Loucy (cell line): ENCODE results near the gene MCCC2.

ENCODE experiments used
- H2AFZ ChIP-seq: fragments of 200-600 bp; sonication (generic); 2 replicates; pipeline ENCODE4 v1.6.0; 2016; ENCODE audit warnings: antibody characterized with exemption, mild to moderate bottlenecking, low read length, moderate library complexity
- H3F3A ChIP-seq: fragments of 200-600 bp; 2 replicates; pipeline ENCODE4 v1.6.0; 2016; ENCODE audit warnings: antibody characterized with exemption, low read depth, mild to moderate bottlenecking
- H3K27me3 ChIP-seq: fragments of 200-600 bp; sonication (generic); 2 replicates; pipeline ENCODE4 v1.6.1; 2014; ENCODE audit warnings: low read length, mild to moderate bottlenecking; ENCODE audit not compliant: insufficient read depth, poor library complexity, severe bottlenecking
- H3K36me3 ChIP-seq: fragments of 200-600 bp; sonication (generic); 2 replicates; pipeline ENCODE4 v1.6.1; 2016; ENCODE audit warnings: low read length; ENCODE audit not compliant: insufficient read depth
- H3K4me1 ChIP-seq: fragments of 200-600 bp; sonication (generic); 2 replicates; pipeline ENCODE4 v1.5.1; 2014; ENCODE audit warnings: low read length, mild to moderate bottlenecking; ENCODE audit not compliant: insufficient read depth, poor library complexity, severe bottlenecking
- H3K4me2 ChIP-seq: fragments of 200-600 bp; sonication (generic); 2 replicates; pipeline ENCODE4 v1.6.0; 2014; ENCODE audit warnings: antibody characterized with exemption, low read length, low read depth, mild to moderate bottlenecking; ENCODE audit not compliant: poor library complexity, severe bottlenecking
- H3K4me3 ChIP-seq: fragments of 200-600 bp; sonication (generic); 2 replicates; pipeline ENCODE4 v1.5.1; 2014; ENCODE audit warnings: low read length, mild to moderate bottlenecking, mixed read lengths; ENCODE audit not compliant: poor library complexity, severe bottlenecking
- H3K79me2 ChIP-seq: fragments of 200-600 bp; sonication (generic); 2 replicates; pipeline ENCODE4 v1.6.1; 2014; ENCODE audit warnings: low read length; ENCODE audit not compliant: insufficient read depth
- H3K9ac ChIP-seq: fragments of 200-600 bp; sonication (generic); 2 replicates; pipeline ENCODE4 v1.6.0; 2014; ENCODE audit warnings: mild to moderate bottlenecking, low read depth, low read length, moderate library complexity; ENCODE audit not compliant: poor library complexity, severe bottlenecking
- H3K9me2 ChIP-seq: fragments of 200-600 bp; sonication (generic); replicated peaks from 2 replicates; pipeline ENCODE4 v1.6.1; 2016; ENCODE audit warnings: low read depth, low read length, mixed read lengths
- H3K9me3 ChIP-seq: fragments of 200-600 bp; sonication (generic); 2 replicates; pipeline ENCODE4 v1.6.1; 2014; ENCODE audit warnings: mild to moderate bottlenecking, antibody characterized with exemption, low read length, low read depth; ENCODE audit not compliant: insufficient read depth
- H4K20me1 ChIP-seq: fragments of 200-600 bp; sonication (generic); 2 replicates; pipeline ENCODE4 v1.6.0; 2014; ENCODE audit warnings: antibody characterized with exemption, low read length, mild to moderate bottlenecking; ENCODE audit not compliant: insufficient read depth, poor library complexity, severe bottlenecking
- EZH2phosphoT487 ChIP-seq: fragments of 200-600 bp; IDR thresholded peaks from 2 replicates; pipeline ENCODE4 v1.6.1; 2018; ENCODE audit warnings: antibody characterized with exemption, mild to moderate bottlenecking, moderate library complexity, borderline replicate concordance
- TF ChIP-seq, protein P1 (sequence below): fragments of 200-600 bp; sonication (generic); conservative IDR thresholded peaks from 2 replicates; pipeline ENCODE4 v1.5.1; 2014; ENCODE audit warnings: mild to moderate bottlenecking, antibody characterized with exemption, low read length

MCCC2 gene

GRCh38 chr5:71632168-71632567 is 45.0 kb downstream of the MCCC2 start:
- H3K4me1 ChIP-seq = no peaks in the 10 kb centered on the region
- no peaks in the 10 kb centered on the region for H3K27me3 ChIP-seq
- H4K20me1 ChIP-seq = no peaks in the 10 kb centered on the region
- no peaks in the 10 kb centered on the region for H3K9me2 ChIP-seq
- no peaks in the 10 kb centered on the region for H3F3A ChIP-seq
- H3K4me2 ChIP-seq = no peak overlapping the region
- TF ChIP-seq, protein P1, sequence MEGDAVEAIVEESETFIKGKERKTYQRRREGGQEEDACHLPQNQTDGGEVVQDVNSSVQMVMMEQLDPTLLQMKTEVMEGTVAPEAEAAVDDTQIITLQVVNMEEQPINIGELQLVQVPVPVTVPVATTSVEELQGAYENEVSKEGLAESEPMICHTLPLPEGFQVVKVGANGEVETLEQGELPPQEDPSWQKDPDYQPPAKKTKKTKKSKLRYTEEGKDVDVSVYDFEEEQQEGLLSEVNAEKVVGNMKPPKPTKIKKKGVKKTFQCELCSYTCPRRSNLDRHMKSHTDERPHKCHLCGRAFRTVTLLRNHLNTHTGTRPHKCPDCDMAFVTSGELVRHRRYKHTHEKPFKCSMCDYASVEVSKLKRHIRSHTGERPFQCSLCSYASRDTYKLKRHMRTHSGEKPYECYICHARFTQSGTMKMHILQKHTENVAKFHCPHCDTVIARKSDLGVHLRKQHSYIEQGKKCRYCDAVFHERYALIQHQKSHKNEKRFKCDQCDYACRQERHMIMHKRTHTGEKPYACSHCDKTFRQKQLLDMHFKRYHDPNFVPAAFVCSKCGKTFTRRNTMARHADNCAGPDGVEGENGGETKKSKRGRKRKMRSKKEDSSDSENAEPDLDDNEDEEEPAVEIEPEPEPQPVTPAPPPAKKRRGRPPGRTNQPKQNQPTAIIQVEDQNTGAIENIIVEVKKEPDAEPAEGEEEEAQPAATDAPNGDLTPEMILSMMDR = no peak
- no peak for TF ChIP-seq EZH2phosphoT487
- peaks cover 8% of the 10 kb centered on the region; the same call in 1 of the 2 replicates for H3K79me2 ChIP-seq
- no peaks in the 10 kb centered on the region for H3K9me3 ChIP-seq
- H2AFZ ChIP-seq = no peak overlapping the region
- no peak overlapping the region for H3K4me3 ChIP-seq
- H3K9ac ChIP-seq = no peak overlapping the region
- H3K36me3 ChIP-seq = peaks cover 53% of the 10 kb centered on the region; the same call in 1 of the 2 replicates

- H3K27me3 ChIP-seq = no peaks in the 10 kb centered on the region
- no peaks in the 10 kb centered on the region for H3K4me1 ChIP-seq
- H3K4me3 ChIP-seq = no peak overlapping the region
- no peaks in the 10 kb centered on the region for H4K20me1 ChIP-seq
- H3K9me3 ChIP-seq = no peaks in the 10 kb centered on the region
- H2AFZ ChIP-seq = no peak overlapping the region
- peaks cover 62% of the 10 kb centered on the region; the same call in 1 of the 2 replicates for H3K36me3 ChIP-seq
- H3K9ac ChIP-seq = no peak overlapping the region
- H3K4me2 ChIP-seq = no peak overlapping the region
- H3K9me2 ChIP-seq = no peaks in the 10 kb centered on the region
- no peaks in the 10 kb centered on the region for H3F3A ChIP-seq
- H3K79me2 ChIP-seq = no peaks in the 10 kb centered on the region
- TF ChIP-seq, protein P1 = no peak
- TF ChIP-seq EZH2phosphoT487 = no peak
Measured at GRCh38 chr5:71633255-71634155, 46.4 kb downstream of the MCCC2 start.

- H2AFZ ChIP-seq = no peak overlapping the region
- H3K79me2 ChIP-seq = no peaks in the 10 kb centered on the region
- H3K9me3 ChIP-seq = no peaks in the 10 kb centered on the region; the same call in 1 of the 2 replicates
- no peaks in the 10 kb centered on the region for H3K4me1 ChIP-seq
- H3K4me2 ChIP-seq = no peak overlapping the region
- no peak overlapping the region for H3K9ac ChIP-seq
- no peak for TF ChIP-seq EZH2phosphoT487
- TF ChIP-seq, protein P1 = no peak
- H4K20me1 ChIP-seq = no peaks in the 10 kb centered on the region
- H3K9me2 ChIP-seq = no peaks in the 10 kb centered on the region
- H3K27me3 ChIP-seq = no peaks in the 10 kb centered on the region
- no peaks in the 10 kb centered on the region for H3F3A ChIP-seq
- H3K36me3 ChIP-seq = peaks cover 89% of the 10 kb centered on the region; the same call in 1 of the 2 replicates
- no peak overlapping the region for H3K4me3 ChIP-seq
Measured at GRCh38 chr5:71637133-71637532, 50.0 kb downstream of the MCCC2 start.
